Heart left ventricle (tissue), 16 donors: ENCODE data around the gene TADA2A. TPM values are rescaled to one million over a fixed set of nuclear protein-coding genes. Genes with fewer than 3 reads are reported as not detected.

ENCODE experiments used
- ATAC-seq, 4 donors: fragments of 200-7000 bp; cut with Tn5 transposase; one replicate each; pipeline ENCODE4 v1.9.1; 2020 to 2022; ENCODE audit warnings: moderate library complexity in 4 of 4, mild to moderate bottlenecking in 3 of 4, moderate number of reproducible peaks in 1 of 4
- DNase-seq, 5 donors: peaks; one replicate each; pipeline ENCODE4 v3.0.0-alpha.2; 2020
- H3K27ac ChIP-seq, 12 donors: fragments of 200-600 bp; sonication (generic) in 4 of 12; one replicate each; pipeline versions ENCODE4 v1.5.0 to v1.8.0; 2016 to 2022; ENCODE audit warnings: mild to moderate bottlenecking in 2 of 12
- H3K27me3 ChIP-seq, 9 donors: fragments of 200-600 bp; sonication (generic) in 2 of 9; one replicate each; pipeline versions ENCODE4 v1.5.1 to v1.8.0; 2016 to 2022; ENCODE audit warnings: mild to moderate bottlenecking in 3 of 9
- H3K36me3 ChIP-seq, 9 donors: fragments of 200-600 bp; sonication (generic) in 2 of 9; one replicate each; pipeline versions ENCODE4 v1.5.0 to v1.8.0; 2018 to 2022; ENCODE audit warnings: mild to moderate bottlenecking in 2 of 9
- H3K4me1 ChIP-seq, 12 donors: fragments of 200-600 bp; sonication (generic) in 4 of 12; one replicate each; pipeline versions ENCODE4 v1.5.0 to v1.8.0; 2016 to 2022; ENCODE audit warnings: mild to moderate bottlenecking in 3 of 12
- H3K4me3 ChIP-seq, 12 donors: fragments of 200-600 bp; sonication (generic) in 4 of 12; one replicate each; pipeline versions ENCODE4 v1.5.0 to v1.8.0; 2017 to 2022; ENCODE audit warnings: mild to moderate bottlenecking in 9 of 12, moderate library complexity in 4 of 12
- H3K9me3 ChIP-seq, 12 donors: fragments of 200-600 bp; sonication (generic) in 4 of 12; one replicate each; pipeline versions ENCODE4 v1.5.0 to v1.8.0; 2016 to 2022; ENCODE audit warnings: mild to moderate bottlenecking in 1 of 12
- CTCF ChIP-seq, 12 donors: fragments of 200-600 bp; sonication (generic) in 4 of 12; IDR thresholded peaks; one replicate each; pipeline versions ENCODE4 v1.5.0 to v1.8.0; 2018 to 2022; ENCODE audit warnings: antibody characterized with exemption in 12 of 12, mild to moderate bottlenecking in 5 of 12
- POLR2A ChIP-seq, 2 donors: fragments of 450-650 bp; IDR thresholded peaks; one replicate each; pipeline ENCODE4 v1.6.1; 2017; ENCODE audit warnings: antibody characterized with exemption in 2 of 2, mild to moderate bottlenecking in 2 of 2, moderate library complexity in 2 of 2
- whole genome bisulfite sequencing, 4 donors: extraction: QIAGEN DNeasy Blood & Tissue Kit in 2 of 4; methylation state at CpG; one replicate each; pipeline versions ENCODE4 v1.1.5 to v1.1.7; 2013 to 2018; 5-methylcytosine and 5-hydroxymethylcytosine counted together
- intact Hi-C, 10 donors: fragments of 100-400 bp; cut with DNase I; formaldehyde crosslinking; loops; one replicate each; pipeline versions ENCODE4 v1.11.1 to v1.14.2; 2022
- polyA plus RNA-seq, 2 donors: library from polyadenylated mRNA; stranded (reverse); fragments of 200-250 nt; gene quantifications; one replicate each; pipeline ENCODE4 v1.2.3, GENCODE V29; 2013
- total RNA-seq, 9 donors: library from RNA; depleted of rRNA in 2 of 9; stranded (reverse); fragments of >200 nt in 2 of 9; fragmentation: NEBNext Ultra II Directional in 3 of 9; extraction: Animal tissue kit (Norgen Biotek cat#: 25700) in 3 of 9; gene quantifications; one replicate each; pipeline versions ENCODE4 v1.1.0 to v1.2.4, GENCODE V29; 2016 to 2023
- donor health status: ischemic (EF 13 %, LVEDD 7.1; RV severe dilation, severe dysfunction).
- donor health status: healthy with polysubstance abuse.
- donor health status: DM: no; HTN: yes; CAD: no.
- donor health status: DM: no; HTN: no; CAD: no.
- donor health status: ischemic (EF 25% LVEDD 6.9; RV normal size, moderate dysfunction).
- donor health status: ischemic (EF 25% LVEDD 5.7; RV mildly dilated, moderate dysfunction).
- donor health status: healthy.
- donor health status: DM: yes; HTN: yes; CAD: no.
- donor health status: ischemic (EF 35%, LVEDD 5.7; RV mildly dilated, moderate dysfunction).
- donor health status: nonischemic (EF 11% LVEDD 7.7; RV severe dilation, severe dysfunction).
- donor health status: DM: yes; HTN: yes; CAD: no.
- donor health status: PGD.
- donor health status: ischemic (EF 29% LVEDD 5.4; RV normal size, mild dysfunction).
- donor health status: nonischemic (EF 23%, LVEDD 6.1; RV moderate dilation, normal function).

The TADA2A gene
- total and polyA plus RNA-seq, 11 donors: 5.7 to 19.4 (median 12.5) TPM

GRCh38 chr17:37358830-37359681, 47.6 kb upstream of the TADA2A start:
- intact Hi-C loops: loop anchor here in 5 of 10 donors (1.0 to 10.0 kb wide), 6 partner anchors 46 to 844 kb away; partner anchors contain the start of genes ACACA (in 2 of the 5), TADA2A (in 2 of the 5) and MRM1 (in 1 of the 5)
- TF ChIP-seq POLR2A (IDR thresholded peaks at IDR 0.05) (peak in 1 of 2 donors; percentile 74), CTCF (IDR thresholded peaks at IDR 0.05) (peak in 11 of 12 donors; percentile 7 to 69 (median 50))
- H3K27me3 ChIP-seq: no peaks in the 10 kb centered on the region
- H3K27ac ChIP-seq: peak overlapping the region; percentile 22 to 94 (median 85)
- H3K36me3 ChIP-seq: peaks cover 0 to 2% (median 0%) of the 10 kb centered on the region in 9 donors
- DNase-seq (peak; percentile 93 to 97 (median 96)), ATAC-seq (peak; percentile 93 to 98 (median 96))
- H3K9me3 ChIP-seq: no peaks in the 10 kb centered on the region
- H3K4me1 ChIP-seq: peaks cover 0 to 25% (median 11%) of the 10 kb centered on the region in 12 donors
- 0 to 1% (median 0%) methylated on average over 23 to 88 of the region's 88 CpGs for WGBS, 4 donors
- H3K4me3 ChIP-seq: peak overlapping the region; percentile 37 to 92 (median 70)

GRCh38 chr17:37359682-37360188, 47.0 kb upstream of the TADA2A start:
- TF ChIP-seq POLR2A (IDR thresholded peaks at IDR 0.05) (no peak), CTCF (IDR thresholded peaks at IDR 0.05) (no peak)
- Histone ChIP-seq H3K4me1 (peaks cover 0 to 25% (median 11%) of the 10 kb centered on the region in 12 donors), H3K9me3 (no peaks in the 10 kb centered on the region), H3K4me3 (peak overlapping the region; percentile 37 to 92 (median 70)), H3K36me3 (no peaks in the 10 kb centered on the region), H3K27ac (peak overlapping the region; percentile 22 to 94 (median 85)), H3K27me3 (no peaks in the 10 kb centered on the region)
- intact Hi-C loops: loop anchor here in 6 of 10 donors (1.0 to 10.0 kb wide), 7 partner anchors 43 to 845 kb away; partner anchors contain the start of genes ACACA (in 2 of the 6), TADA2A (in 2 of the 6) and MRM1 (in 1 of the 6)
- ATAC-seq (peak in 2 of 4 donors; percentile 1 to 2), DNase-seq (no peak)
- WGBS, 4 donors: 6 to 9% (median 8%) methylated on average over 12 to 18 of the region's 18 CpGs

GRCh38 chr17:37360632-37361031, 46.1 kb upstream of the TADA2A start:
- ATAC-seq (no peak), DNase-seq (no peak)
- Histone ChIP-seq H3K36me3 (no peaks in the 10 kb centered on the region), H3K4me3 (no peak overlapping the region), H3K4me1 (peaks cover 0 to 25% (median 11%) of the 10 kb centered on the region in 12 donors), H3K9me3 (no peaks in the 10 kb centered on the region), H3K27me3 (no peaks in the 10 kb centered on the region), H3K27ac (peak overlapping the region in 1 of 12 donors; percentile 88)
- TF ChIP-seq POLR2A (IDR thresholded peaks at IDR 0.05): no peak
- intact Hi-C loops: loop anchor here in 1 of 10 donors (5.0 kb wide), 1 partner anchor 42 kb away; no protein-coding TSS in a partner anchor
- WGBS, 4 donors: 85 to 91% (median 89%) methylated on average over 3 of the region's 3 CpGs

- no peaks in the 10 kb centered on the region for H3K27me3 ChIP-seq
- WGBS, 4 donors: 93 to 95% (median 94%) methylated on average over 4 of the region's 4 CpGs
These were observed 45.1 kb upstream of the TADA2A start for GRCh38 chr17:37361543-37361942.

More at GRCh38 chr17:37361543-37361942, 45.1 kb upstream of the TADA2A start:
- Histone ChIP-seq H3K27ac (no peak overlapping the region), H3K9me3 (no peaks in the 10 kb centered on the region), H3K4me1 (peaks cover 0 to 25% (median 11%) of the 10 kb centered on the region in 12 donors), H3K36me3 (no peaks in the 10 kb centered on the region), H3K4me3 (no peak overlapping the region)
- no peak for DNase-seq
- no peak for ATAC-seq
- intact Hi-C loops: loop anchor here in 1 of 10 donors (5.0 kb wide), 1 partner anchor 41 kb away; no protein-coding TSS in a partner anchor
- TF ChIP-seq CTCF (IDR thresholded peaks at IDR 0.05) (no peak), POLR2A (IDR thresholded peaks at IDR 0.05) (no peak)
